Stimulated activated CD8-positive, alpha-beta memory T cell treated with anti-CD3 and anti-CD28 coated beads, Interleukin-15, amount 100 ng/mL, for 4 hours (primary cell): ENCODE data around the gene RASSF10.
A peak's percentile ranks its signal among the peaks of the same experiment; 100 is the strongest.

Experiments
- DNase-seq, 2 donors: peaks; one replicate each; pipeline ENCODE4 v3.0.0-alpha.2; 2020; ENCODE audit warnings: low read depth in 2 of 2

Gene RASSF10

GRCh38 chr11:13008625-13009475 is at the start of gene RASSF10:
TSS of gene RASSF10 (plus strand) at chr11:13009316. CDS start at chr11:13009577, 261 bp downstream.
- DNase-seq, result no peak

GRCh38 chr11:12961615-12962014 is 47.5 kb upstream of the RASSF10 start:
- no peak for DNase-seq

- no peak for DNase-seq
Observed at GRCh38 chr11:12962306-12962705, 46.8 kb upstream of the RASSF10 start.

GRCh38 chr11:12963051-12963450 is 46.1 kb upstream of the RASSF10 start:
- no peak for DNase-seq

- peak in 1 of 2 donors; percentile 25 for DNase-seq
Observed at GRCh38 chr11:12963792-12964536, 45.2 kb upstream of the RASSF10 start.

GRCh38 chr11:12964650-12965049 is 44.5 kb upstream of the RASSF10 start:
- DNase-seq, result no peak

GRCh38 chr11:12966002-12966401 is 43.1 kb upstream of the RASSF10 start:
- no peak for DNase-seq

GRCh38 chr11:12968101-12968500 is 41.0 kb upstream of the RASSF10 start:
- DNase-seq, result no peak

- DNase-seq, result no peak
Observed at GRCh38 chr11:12968826-12969225, 40.3 kb upstream of the RASSF10 start.

- DNase-seq, result no peak
Observed at GRCh38 chr11:12971955-12972354, 37.2 kb upstream of the RASSF10 start.

- DNase-seq, result no peak
Observed at GRCh38 chr11:12973528-12974181, 35.5 kb upstream of the RASSF10 start.

GRCh38 chr11:12975195-12975594 is 33.9 kb upstream of the RASSF10 start:
- no peak for DNase-seq

GRCh38 chr11:12979928-12980689 is 29.0 kb upstream of the RASSF10 start:
- no peak for DNase-seq

GRCh38 chr11:12981676-12982522 is 27.2 kb upstream of the RASSF10 start:
- DNase-seq, result no peak

- DNase-seq, result no peak
Observed at GRCh38 chr11:12983336-12983735, 25.8 kb upstream of the RASSF10 start.

- no peak for DNase-seq
Observed at GRCh38 chr11:12986194-12986898, 22.8 kb upstream of the RASSF10 start.

GRCh38 chr11:12989428-12990161 is 19.5 kb upstream of the RASSF10 start:
- no peak for DNase-seq

GRCh38 chr11:12990162-12990480 is 19.0 kb upstream of the RASSF10 start:
- DNase-seq, result no peak

GRCh38 chr11:12991426-12991825 is 17.7 kb upstream of the RASSF10 start:
- no peak for DNase-seq

- no peak for DNase-seq
Observed at GRCh38 chr11:12993626-12994025, 15.5 kb upstream of the RASSF10 start.
